HUES48 (cell line): Measurements from ENCODE around the gene CACNG4.

Experiments used
- H3K27ac ChIP-seq: one replicate; pipeline ENCODE4 v1.7.0; 2013; ENCODE audit warnings: low read depth, low read length, inconsistent platforms
- H3K27me3 ChIP-seq: 2 replicates; pipeline ENCODE4 v1.6.1; 2013; ENCODE audit warnings: mild to moderate bottlenecking, low read length; ENCODE audit not compliant: control insufficient read depth, insufficient read depth
- H3K36me3 ChIP-seq: 2 replicates; pipeline ENCODE4 v1.6.1; 2013; ENCODE audit warnings: low read length; ENCODE audit not compliant: control insufficient read depth, insufficient read depth
- H3K4me1 ChIP-seq: 2 replicates; pipeline ENCODE4 v1.6.1; 2013; ENCODE audit warnings: mild to moderate bottlenecking, low read length; ENCODE audit not compliant: control insufficient read depth, insufficient read depth
- H3K4me3 ChIP-seq: 2 replicates; pipeline ENCODE4 v1.5.1; 2013; ENCODE audit warnings: mild to moderate bottlenecking, low read depth, low read length
- H3K9ac ChIP-seq: 2 replicates; pipeline ENCODE4 v1.6.1; 2013; ENCODE audit warnings: mild to moderate bottlenecking, low read depth, low read length, moderate library complexity
- H3K9me3 ChIP-seq: 2 replicates; pipeline ENCODE4 v1.6.1; 2013; ENCODE audit warnings: low read length; ENCODE audit not compliant: control insufficient read depth, insufficient read depth

Gene CACNG4

DNA sequence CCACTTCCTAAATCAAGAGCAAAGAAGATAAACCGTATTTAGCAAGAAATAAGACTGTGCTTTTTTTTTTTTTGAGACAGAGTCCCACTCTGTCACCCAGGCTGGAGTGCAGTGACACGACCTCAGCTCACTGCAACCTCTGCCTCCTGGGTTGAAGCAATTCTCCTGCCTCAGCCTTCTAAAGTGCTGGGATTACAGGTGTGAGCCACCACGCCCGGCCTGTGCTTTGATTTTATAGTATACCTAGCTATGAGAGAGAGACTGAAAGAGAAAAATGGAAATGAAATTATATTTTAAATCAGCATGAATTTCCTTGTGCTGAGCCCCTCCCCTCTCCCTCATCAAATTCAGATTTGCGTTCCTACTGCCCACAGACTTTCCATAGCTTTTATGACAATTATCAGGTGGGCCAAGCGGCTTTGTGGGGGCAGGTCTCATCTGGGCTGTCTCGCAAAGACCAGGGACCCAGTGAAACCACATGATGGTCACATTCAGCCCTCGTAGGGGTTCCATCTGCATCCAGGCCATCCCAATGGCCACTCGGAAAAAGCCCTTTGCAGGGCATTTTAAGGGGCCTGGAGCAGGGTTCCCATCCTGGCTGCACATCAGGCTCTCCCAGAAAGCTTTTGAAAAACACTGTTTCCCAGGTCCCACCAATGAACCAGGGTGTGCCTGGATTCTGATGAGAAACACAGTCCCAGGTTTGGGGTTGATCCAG is 88.4 kb downstream of the CACNG4 start:
- H3K4me3 ChIP-seq = no peak overlapping the region
- H3K27me3 ChIP-seq = no peaks in the 10 kb centered on the region
- H3K4me1 ChIP-seq = no peaks in the 10 kb centered on the region
- H3K9me3 ChIP-seq = peaks cover 10% of the 10 kb centered on the region
- H3K36me3 ChIP-seq = no peaks in the 10 kb centered on the region
- no peak overlapping the region for H3K27ac ChIP-seq
- no peak overlapping the region for H3K9ac ChIP-seq

DNA sequence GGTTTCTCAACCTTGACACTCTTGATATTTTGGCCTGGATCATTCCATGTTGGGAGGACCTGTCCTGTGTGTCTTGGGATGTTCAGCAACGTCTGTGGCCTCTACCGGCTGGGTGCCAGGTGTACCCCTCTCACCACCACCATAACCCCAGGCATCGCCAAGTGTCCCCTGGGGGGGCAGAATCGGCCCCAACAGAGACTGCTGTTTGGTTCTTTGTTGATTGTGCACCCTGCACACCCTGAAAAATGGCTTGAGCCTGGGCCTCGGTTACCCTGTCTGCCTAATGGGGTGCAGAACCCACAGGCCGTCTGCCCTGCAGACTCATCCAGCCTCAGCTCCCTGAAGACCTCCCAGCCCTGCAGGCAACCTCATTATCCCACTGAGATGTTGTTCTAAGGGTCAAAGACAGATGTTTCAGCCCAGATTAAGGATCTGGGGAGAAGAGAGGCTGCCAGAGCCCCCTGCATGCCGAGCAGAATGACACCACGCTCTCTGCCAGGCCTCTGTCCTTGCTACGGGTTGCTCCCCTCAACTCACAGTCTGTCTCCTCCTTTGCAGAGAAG is 89.0 kb downstream of the CACNG4 start:
- Histone ChIP-seq H3K9me3 (peaks cover 8% of the 10 kb centered on the region), H3K4me1 (no peaks in the 10 kb centered on the region), H3K9ac (no peak overlapping the region), H3K27me3 (no peaks in the 10 kb centered on the region), H3K36me3 (no peaks in the 10 kb centered on the region), H3K27ac (no peak overlapping the region), H3K4me3 (no peak overlapping the region)

DNA sequence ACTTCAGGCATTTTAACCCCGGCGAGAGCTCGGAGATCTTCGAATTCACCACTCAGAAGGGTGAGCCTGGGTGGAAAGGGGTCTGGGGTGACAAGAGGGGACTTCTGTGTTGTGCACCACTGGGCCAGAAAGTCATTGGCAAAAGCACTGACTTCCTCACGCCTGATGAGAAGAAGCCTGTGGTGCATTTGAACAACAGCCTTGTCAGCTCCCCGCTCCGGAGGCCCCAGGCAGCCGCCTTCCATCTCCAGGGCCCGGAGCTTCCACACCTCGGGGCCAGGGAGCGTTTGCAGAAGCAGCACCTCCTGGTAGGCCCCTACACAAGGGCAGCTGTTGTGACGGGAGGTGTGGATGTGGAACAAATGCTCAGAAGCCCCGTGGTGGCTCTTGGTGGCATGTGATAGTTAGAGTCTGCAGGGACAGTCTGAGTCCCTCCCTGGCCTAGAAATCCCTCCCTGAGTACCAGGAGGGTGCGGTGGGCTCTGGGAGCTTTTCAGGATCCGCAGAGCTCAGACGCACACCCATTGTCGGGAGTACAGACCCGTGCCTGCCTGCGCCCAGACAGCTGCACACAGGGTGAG is 89.6 kb downstream of the CACNG4 start:
- Histone ChIP-seq H3K27ac (no peak overlapping the region), H3K27me3 (no peaks in the 10 kb centered on the region), H3K9ac (no peak overlapping the region), H3K4me1 (no peaks in the 10 kb centered on the region), H3K9me3 (peaks cover 5% of the 10 kb centered on the region), H3K4me3 (no peak overlapping the region), H3K36me3 (no peaks in the 10 kb centered on the region)

DNA sequence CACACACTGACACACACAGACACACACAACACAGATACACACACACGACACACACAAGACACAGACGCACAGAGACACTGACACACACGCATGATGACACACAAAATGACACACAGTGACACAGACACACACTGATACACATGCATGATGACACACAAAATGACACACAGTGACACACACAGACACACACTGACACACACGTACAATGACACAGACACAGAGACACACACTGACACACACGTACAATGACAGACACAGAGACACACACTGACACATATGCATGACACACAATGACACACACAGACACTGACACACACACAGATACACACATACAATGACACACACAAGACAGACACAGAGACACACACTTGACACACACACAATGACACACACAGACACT is 90.1 kb downstream of the CACNG4 start:
- Histone ChIP-seq H3K4me3 (no peak overlapping the region), H3K27me3 (no peaks in the 10 kb centered on the region), H3K9me3 (0 out of 2 replicates have a peak, but pooled peaks cover under 1% of the 10 kb centered on the region), H3K27ac (no peak overlapping the region), H3K9ac (no peak overlapping the region), H3K36me3 (no peaks in the 10 kb centered on the region), H3K4me1 (no peaks in the 10 kb centered on the region)

DNA sequence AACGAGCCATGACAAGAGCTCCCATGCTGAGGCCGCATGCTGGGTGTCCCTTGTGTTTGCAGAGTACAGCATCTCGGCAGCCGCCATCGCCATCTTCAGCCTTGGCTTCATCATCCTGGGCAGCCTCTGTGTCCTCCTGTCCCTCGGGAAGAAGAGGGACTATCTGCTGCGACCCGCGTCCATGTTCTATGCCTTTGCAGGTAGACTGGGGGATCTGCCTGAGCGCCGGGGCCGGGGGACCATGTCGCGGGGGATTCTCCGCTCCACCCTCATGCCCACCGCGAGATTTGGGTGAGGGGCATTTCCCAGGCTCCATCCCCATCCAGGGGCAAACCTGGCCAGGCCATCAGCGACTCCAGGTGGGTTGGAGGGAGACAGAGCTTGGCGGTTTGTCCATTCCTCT is 90.5 kb downstream of the CACNG4 start:
- Histone ChIP-seq H3K27me3 (no peaks in the 10 kb centered on the region), H3K9me3 (no peaks in the 10 kb centered on the region), H3K27ac (no peak overlapping the region), H3K9ac (no peak overlapping the region), H3K36me3 (no peaks in the 10 kb centered on the region), H3K4me1 (no peaks in the 10 kb centered on the region), H3K4me3 (no peak overlapping the region)

DNA sequence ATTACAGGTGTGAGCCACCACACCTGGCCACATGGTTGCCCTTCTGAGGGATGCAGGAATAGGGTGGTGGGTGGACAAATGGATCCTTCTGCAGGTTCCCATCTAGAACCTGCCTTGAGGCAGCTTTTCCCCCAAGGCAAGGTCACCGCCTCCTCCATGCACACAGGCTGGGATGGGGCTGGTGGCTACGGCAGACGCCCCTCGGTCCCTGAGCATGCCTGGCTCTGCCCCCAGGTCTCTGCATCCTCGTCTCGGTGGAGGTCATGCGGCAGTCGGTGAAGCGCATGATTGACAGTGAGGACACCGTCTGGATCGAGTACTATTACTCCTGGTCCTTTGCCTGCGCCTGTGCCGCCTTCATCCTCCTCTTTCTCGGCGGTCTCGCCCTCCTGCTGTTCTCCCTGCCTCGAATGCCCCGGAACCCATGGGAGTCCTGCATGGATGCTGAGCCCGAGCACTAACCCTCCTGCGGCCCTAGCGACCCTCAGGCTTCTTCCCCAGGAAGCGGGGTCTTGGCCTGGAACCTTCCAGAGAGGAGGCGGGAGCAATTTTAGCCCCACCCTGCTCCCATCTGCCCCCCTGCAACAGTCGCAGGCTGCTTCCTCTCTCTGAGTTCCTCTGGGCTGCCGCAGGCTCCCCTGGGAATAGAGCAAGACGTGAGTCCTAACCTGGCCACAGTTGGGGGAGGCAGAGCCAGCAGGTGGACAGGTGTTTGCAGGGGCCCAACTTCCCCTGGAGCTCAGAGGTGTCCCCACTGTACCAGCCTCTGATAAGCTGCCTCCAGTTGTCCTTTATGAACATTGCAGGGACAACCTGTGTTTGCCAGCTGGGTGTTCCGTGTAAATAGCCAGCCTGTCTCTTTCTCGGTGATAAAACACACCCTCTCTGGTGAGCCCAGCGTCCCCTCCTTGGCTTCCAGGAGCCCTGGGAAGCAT is 91.6 kb downstream of the CACNG4 start:
- H3K4me1 ChIP-seq = no peaks in the 10 kb centered on the region
- H3K27me3 ChIP-seq = no peaks in the 10 kb centered on the region
- H3K27ac ChIP-seq = no peak overlapping the region
- H3K36me3 ChIP-seq = no peaks in the 10 kb centered on the region
- no peaks in the 10 kb centered on the region for H3K9me3 ChIP-seq
- no peak overlapping the region for H3K4me3 ChIP-seq
- no peak overlapping the region for H3K9ac ChIP-seq

DNA sequence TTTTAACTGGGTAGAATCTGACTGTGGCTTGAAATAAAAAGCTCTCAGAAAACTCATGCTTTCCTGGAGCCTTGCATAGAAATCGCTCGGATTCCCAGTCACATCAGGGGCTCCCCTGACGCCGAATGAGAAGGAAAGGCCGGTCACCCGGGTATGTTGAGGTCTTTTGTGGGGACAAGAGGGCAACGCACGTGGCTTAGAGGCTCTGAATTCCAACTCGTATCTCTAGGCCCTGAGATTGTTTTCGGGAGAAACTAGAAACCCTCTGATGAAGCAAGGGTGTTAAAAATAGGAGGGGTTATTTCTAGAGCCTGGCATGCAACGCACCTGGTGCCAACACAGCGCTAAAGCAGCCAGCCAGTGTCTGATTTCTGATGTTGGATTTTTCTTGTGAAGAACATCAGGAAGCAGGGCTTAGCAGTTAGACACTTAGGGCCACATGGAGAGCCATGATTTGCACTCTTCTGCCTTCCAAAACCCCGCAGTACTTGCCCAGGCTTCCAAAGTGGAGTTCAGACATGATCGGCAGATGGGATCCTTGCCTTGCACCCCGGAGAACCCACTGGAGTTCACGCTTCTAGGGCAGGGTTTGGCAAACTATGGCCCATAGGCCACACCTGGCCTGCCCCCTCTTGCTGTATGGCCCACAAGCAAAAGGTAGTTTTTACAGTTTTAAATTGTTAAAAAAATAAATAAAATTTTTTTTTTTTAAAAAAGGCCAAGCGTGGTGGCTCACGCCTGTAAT is 92.4 kb downstream of the CACNG4 start:
- H3K27me3 ChIP-seq = no peaks in the 10 kb centered on the region
- H3K4me3 ChIP-seq = no peak overlapping the region
- H3K9me3 ChIP-seq = no peaks in the 10 kb centered on the region
- no peak overlapping the region for H3K9ac ChIP-seq
- no peaks in the 10 kb centered on the region for H3K4me1 ChIP-seq
- no peak overlapping the region for H3K27ac ChIP-seq
- H3K36me3 ChIP-seq = no peaks in the 10 kb centered on the region

DNA sequence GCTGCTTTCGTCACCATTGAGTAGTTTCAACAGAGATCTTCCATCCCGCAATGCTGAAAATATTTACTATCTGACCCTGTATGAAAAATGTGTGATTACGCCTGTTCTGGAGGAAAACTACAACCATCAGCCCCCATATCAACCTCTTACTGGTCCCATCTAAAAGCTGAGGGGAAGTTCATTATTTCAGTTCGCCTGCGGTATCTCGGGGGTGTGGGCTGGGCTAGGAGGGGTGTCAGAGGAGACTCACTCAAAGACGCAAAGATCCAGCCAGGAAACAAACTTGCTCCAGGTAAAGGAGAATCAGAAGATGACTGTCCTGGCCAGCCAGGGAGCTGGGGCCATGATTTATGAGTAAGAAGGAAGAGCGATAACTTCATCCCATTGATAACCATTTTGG is 93.5 kb downstream of the CACNG4 start:
- no peaks in the 10 kb centered on the region for H3K4me1 ChIP-seq
- no peaks in the 10 kb centered on the region for H3K9me3 ChIP-seq
- H3K27me3 ChIP-seq = no peaks in the 10 kb centered on the region
- H3K36me3 ChIP-seq = no peaks in the 10 kb centered on the region
- no peak overlapping the region for H3K9ac ChIP-seq
- no peak overlapping the region for H3K4me3 ChIP-seq
- no peak overlapping the region for H3K27ac ChIP-seq

DNA sequence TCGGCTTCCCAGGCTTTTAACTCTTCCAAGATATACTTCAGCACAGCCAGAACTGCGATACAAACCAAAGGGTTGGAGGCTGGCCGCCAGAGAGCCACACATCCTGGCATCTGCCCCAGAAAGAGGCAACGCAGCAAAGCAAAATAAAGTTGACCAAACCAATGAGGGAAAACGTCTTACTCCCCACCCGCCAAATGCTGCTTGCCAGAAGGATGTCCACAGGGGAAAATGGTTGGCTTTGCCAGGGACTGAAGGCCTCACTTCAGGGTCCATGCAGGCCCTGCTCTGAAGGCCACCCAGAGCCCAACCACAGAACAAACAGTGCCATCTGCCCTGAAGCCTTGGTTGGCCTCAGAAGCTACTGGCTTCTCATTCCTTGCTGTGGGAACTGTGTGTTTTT is 94.9 kb downstream of the CACNG4 start:
- H3K27me3 ChIP-seq = no peaks in the 10 kb centered on the region
- H3K4me1 ChIP-seq = no peaks in the 10 kb centered on the region
- H3K27ac ChIP-seq = no peak overlapping the region
- no peak overlapping the region for H3K4me3 ChIP-seq
- no peak overlapping the region for H3K9ac ChIP-seq
- H3K36me3 ChIP-seq = no peaks in the 10 kb centered on the region
- no peaks in the 10 kb centered on the region for H3K9me3 ChIP-seq

DNA sequence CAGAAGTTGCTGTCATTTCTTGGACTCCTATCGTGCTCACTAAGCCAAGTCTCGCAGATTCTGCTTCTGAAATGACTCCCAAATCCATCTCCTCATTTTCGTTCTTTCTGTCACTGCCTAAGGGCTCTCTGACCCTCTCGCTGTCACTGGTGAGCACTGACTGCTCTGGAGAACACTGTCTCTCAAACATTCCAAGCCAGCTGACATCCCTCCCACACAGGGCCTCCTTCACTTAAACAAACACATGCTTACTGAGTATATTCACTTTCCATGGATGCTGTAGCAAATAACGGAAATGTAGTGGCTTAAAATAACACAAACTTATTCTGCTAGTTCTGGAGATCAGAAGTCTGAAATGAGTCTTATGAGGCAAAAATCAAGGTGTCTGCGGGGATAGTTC is 98.6 kb downstream of the CACNG4 start:
- Histone ChIP-seq H3K4me1 (no peaks in the 10 kb centered on the region), H3K36me3 (no peaks in the 10 kb centered on the region), H3K9ac (no peak overlapping the region), H3K4me3 (no peak overlapping the region), H3K27me3 (no peaks in the 10 kb centered on the region), H3K27ac (no peak overlapping the region), H3K9me3 (no peaks in the 10 kb centered on the region)
